Kasumi-1 (cell line): ENCODE results near the gene LYL1.
A peak's percentile ranks its signal among the peaks of the same experiment; 100 is the strongest.

Source experiments
- DNase-seq, 2 experiments: peaks; one replicate each; lab custom pipeline; 2025; lab: John Stamatoyannopoulos, UW

The LYL1 gene

DNA sequence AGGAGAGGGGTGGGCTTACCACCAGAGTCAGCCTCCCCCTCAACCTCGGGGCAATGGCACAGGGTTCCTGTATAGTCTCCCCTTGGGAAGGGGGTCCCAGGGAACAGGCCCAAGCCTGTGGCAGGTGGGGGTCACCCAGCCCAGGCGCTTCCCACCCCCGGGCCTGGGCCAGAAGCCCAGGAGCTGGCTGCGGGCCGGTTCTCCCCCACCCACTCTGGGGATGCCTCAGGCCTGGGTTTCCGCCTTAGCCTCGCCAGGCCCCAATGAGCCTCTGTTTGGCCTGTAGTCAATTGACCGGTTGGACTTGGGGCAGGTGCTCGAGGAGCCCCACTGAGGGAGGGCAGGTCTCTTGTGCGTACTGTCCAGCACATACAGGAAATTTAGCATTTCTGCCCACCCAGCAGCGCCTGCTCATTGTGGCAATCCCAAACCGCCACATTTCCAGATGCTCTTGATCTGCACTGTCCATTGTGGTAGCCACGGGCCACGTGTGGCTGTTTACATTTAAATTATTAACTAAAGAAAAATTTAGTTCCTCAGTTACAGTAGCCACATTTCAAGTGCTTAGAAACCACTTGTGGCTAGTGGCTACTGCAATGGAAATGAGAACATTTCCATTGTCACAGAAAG lies 9.9 kb downstream of the LYL1 start:
- DNase-seq: no peak

GRCh38 chr19:13092158-13092543 lies 10.5 kb downstream of the LYL1 start:
- DNase-seq: no peak

GRCh38 chr19:13091400-13092157 lies 11.1 kb downstream of the LYL1 start:
- no peak for DNase-seq

- DNase-seq: peak; percentile 80 to 85
Measured at GRCh38 chr19:13090511-13091231, 12.0 kb downstream of the LYL1 start.

DNA sequence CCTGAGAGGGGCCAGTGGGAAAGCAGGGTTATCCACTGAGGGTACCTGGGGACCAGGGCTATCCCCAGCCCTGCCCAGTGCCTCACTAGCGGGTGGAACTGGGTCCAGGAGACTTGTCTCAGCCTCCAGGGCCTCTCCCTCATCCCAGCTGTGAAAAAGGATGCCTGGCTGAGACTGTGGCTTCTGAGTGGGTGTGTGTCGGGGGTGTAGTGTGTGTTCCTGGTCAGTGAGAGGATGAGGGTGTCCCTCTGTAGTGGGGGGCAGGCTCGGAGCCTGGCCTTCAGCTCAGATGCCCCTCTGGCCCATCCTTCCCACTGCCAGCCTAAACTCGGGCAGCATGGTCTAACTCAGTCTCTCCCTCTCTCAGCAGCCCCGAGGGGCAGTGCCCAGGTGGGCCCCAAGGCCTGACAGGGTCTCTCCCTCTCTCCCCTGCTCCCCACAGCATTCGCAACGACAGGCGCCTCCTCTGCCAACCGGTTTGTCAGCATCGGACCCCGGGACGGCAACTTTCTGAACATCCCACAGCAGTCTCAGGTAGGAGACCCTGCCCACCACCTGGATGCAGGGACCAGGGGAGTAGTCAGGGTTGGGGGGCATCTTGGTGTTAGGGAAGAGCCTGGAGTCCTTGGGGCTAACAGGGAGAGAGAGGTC lies 12.7 kb downstream of the LYL1 start:
- no peak for DNase-seq

- peak; percentile 32 to 35 for DNase-seq
Measured at GRCh38 chr19:13089139-13089856, 13.4 kb downstream of the LYL1 start.

DNA sequence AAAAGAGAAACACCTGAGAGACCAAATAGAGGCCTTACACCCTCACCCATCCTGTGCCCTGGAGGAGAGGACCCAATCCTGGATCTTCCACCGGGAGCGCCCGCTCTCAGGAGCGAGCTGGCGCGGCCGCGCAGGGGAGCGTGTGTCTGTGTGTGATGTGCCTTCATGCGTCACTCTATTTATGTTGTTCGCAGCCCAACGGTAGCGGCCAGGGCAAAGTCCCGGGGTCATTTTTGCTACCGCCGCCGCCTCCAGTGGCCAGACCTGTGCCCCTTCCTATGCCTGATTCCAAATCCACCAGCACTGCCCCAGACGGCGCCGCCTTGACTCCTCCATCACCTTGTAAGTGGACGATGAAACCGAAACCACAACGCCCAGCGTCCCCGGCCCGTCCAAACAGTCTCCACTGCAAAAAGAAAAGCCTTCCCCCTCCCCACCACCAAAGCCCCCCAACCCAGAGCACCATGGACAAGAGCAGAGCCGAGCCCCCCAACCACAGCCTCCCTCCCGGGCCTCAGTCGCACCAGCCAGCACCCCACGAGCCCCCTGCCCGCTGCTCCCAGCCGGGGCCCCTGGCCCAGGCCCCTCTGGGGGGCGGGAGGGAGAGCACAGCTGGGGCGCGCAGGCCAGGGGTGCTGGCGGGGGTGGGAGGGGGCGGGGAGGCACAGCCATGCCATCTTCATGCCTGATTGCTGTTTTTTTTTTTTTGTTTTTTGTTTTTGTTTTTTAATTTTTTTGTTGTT lies 14.7 kb downstream of the LYL1 start:
- no peak for DNase-seq

DNA sequence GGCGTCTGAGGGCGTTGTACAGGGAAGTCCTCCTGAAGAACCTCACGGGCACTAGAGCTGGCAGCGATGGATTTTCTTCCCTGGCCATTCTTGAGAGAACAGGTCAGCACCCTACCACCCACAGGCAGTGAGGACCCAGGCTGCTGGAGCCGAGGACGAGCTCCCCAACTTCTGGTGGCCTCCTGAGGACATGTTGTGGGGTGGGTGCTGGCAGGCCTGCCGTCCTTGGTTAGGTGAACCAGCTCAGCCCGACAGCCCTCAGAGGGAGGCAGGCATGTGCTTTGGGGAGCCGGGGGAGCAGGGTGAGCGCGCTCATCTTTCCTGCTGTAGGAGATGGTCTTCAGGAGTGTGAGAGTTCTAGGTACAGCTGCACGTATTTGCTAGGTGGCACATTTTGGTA lies 15.4 kb downstream of the LYL1 start:
- DNase-seq: no peak

DNA sequence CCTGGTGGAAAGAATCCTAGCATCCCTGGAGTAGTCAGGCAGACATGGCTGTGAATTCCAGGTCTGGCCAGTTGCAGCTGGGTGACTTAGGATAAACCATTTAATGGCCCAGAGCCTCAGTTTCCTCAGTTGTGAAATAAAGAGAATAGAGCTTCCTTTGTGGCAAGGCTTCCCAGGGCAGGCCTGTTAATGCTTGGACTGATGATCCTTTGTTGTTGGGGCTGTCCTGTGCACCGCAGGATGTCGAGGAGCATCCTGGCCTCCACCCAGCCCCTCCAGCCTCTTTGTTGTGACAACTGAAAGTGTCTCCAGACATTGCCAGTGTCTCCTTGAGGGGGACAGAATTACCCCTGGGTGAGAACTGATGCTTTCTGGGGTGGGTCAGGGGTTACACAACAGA lies 16.3 kb downstream of the LYL1 start:
- no peak for DNase-seq

- DNase-seq: no peak
Measured at GRCh38 chr19:13085666-13086065, 17.0 kb downstream of the LYL1 start.

DNA sequence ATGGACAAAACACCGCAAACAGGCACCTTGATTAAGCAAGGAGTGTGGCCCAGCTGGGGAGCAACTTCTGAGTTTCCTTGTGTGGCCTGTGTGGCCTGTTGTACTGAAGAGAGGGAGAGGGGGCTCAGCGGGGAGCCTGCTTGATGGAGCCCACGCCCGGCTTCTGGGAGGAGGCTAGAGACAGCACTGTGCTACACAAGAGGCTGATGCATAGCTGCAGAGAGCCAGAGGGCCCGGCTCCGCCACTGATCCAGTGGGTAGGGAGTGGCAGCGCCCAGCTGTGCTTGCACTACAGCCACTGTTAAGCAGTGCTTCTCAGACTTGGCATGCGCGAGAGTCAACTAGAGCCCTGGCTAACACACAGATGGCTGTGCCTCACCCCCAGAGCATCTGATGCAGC lies 19.0 kb downstream of the LYL1 start:
- no peak for DNase-seq

- DNase-seq: no peak
Measured at GRCh38 chr19:13083008-13083404, 19.7 kb downstream of the LYL1 start.

DNA sequence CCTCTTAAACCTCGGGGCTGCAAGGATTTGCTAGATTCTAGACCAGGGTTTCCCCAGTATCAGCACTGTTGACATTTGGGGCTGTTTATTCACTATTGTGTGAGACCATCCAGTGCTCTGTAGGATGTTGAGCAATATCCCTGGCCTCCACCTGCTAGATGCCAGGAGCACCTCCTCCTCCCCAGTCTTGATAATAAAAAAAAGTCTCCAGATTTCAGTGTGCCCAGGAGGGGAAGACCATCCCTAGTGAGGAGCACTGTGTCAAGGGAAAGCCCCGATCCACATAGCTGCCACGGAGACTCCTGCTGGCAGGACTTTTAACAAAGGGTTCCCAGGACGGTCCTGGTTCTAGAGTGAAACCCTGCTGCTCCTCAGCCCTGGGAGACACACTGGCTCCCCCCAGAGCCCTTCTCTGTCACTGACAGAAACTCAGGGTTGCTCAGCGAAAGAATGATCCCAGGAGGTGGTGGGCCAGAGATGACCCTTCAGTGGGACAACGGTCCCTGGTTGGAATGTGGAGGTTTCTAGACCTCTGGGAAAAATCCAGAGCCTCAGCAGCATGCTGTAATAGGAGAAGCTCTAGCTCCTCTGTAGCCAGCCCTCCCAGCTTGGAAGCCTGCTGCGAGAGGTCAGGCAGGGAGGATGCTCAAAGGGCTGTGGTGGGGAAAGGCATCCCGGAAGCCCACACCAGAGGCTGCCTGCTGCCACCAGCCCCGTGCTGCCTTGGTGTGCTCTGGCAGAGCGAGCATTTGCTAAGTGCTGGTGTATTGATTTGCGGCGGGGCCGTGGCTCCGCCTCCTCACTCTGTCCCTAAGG lies 20.3 kb downstream of the LYL1 start:
- peak; percentile 39 to 40 for DNase-seq

- DNase-seq: peak; percentile 24 to 54
Measured at GRCh38 chr19:13079542-13079986, 23.1 kb downstream of the LYL1 start.

GRCh38 chr19:13078897-13079541 lies 23.6 kb downstream of the LYL1 start:
- DNase-seq: peak in 1 of 2 experiments; percentile 22

- DNase-seq: no peak
Measured at GRCh38 chr19:13078381-13078780, 24.3 kb downstream of the LYL1 start.

- no peak for DNase-seq
Measured at GRCh38 chr19:13077240-13077639, 25.4 kb downstream of the LYL1 start.

DNA sequence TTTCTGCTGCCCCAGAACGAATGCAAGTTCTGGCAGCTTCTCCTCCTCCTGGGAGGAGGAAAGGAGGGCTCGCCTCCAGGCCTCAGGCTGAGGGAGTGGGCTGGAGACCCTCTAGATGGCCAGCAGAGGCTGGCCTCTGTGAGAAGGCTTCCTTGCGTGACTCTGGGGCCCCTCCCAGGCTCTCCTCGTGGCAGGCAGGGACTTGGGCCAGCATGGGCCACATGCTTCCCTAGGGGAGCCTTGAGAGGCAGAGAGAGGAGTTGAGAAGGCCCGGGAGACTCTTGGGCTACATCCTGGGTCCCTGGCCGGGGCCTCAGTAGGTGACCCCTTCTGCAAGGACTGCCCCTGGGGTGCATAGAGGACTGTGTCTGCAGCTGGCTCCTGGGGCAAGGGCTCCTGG lies 25.9 kb downstream of the LYL1 start:
- DNase-seq: no peak

GRCh38 chr19:13076320-13076719 lies 26.3 kb downstream of the LYL1 start:
- DNase-seq: no peak

DNA sequence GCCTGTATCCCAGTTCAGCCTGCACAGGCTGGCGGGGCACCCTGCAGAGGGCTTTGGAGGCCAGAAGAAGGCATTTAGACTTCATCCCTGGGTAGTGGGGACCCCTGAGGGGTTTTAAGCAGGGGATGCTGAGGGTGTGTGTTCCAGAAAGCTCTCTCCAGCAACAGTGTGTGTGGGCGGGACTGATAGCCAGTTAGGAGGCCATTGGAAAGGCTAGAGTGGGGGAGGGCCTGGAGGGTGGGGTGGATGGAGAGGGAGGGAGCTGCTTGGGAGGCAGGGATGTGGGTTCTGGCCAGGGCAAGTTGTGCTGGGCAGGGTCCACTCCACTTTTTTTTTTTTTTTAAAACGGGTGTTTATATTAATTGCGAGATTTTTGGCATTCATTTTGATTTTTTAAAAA lies 28.3 kb downstream of the LYL1 start:
- no peak for DNase-seq
